ENCODE data around the gene DHX8. TPM values are rescaled to one million over a fixed set of nuclear protein-coding genes. Genes with fewer than 3 reads are reported as not detected.

DHX8 gene
- total and polyA plus RNA-seq, 12 donors: 15.2 to 43.6 (median 33.2) TPM

DNA sequence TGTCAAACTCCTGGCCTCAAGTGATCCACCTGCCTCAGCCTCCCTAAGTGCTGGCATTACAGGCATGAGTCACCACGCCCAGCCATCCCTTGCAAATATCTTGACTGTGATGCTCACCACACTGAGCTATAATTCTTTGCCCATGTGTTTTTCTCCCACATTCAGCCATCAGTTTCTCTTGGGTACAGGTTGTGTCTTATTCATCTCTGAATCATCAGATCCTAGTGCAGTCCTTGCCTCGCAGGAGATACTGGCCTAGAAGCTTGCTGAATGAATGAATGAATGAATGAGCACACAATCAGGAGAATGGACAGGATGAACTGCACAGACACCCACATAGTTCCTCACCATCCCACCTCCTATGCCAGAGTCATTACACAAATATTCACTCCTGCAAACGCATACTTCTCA lies 86.7 kb downstream of the DHX8 start:
- Histone ChIP-seq H3K9me3 (replicated peaks in 1 of 3) (no peaks in the 10 kb centered on the region), H3K36me3 (replicated peaks in 1 of 2) (no peaks in the 10 kb centered on the region), H3K27me3 (no peaks in the 10 kb centered on the region), H3K4me3 (no peak overlapping the region), H3K4me1 (replicated peaks in 1 of 2) (no peaks in the 10 kb centered on the region), H3K27ac (no peak overlapping the region)
- intact Hi-C loops (cut with DNase I): loop anchor here in 1 of 2 donors (5.0 kb wide), 1 partner anchor 192 kb away; no protein-coding TSS in a partner anchor
- DNase-seq: no peak
- WGBS, 4 donors: 80 to 86% (median 84%) methylated on average over 3 of the region's 3 CpGs
- TF ChIP-seq, protein P1, sequence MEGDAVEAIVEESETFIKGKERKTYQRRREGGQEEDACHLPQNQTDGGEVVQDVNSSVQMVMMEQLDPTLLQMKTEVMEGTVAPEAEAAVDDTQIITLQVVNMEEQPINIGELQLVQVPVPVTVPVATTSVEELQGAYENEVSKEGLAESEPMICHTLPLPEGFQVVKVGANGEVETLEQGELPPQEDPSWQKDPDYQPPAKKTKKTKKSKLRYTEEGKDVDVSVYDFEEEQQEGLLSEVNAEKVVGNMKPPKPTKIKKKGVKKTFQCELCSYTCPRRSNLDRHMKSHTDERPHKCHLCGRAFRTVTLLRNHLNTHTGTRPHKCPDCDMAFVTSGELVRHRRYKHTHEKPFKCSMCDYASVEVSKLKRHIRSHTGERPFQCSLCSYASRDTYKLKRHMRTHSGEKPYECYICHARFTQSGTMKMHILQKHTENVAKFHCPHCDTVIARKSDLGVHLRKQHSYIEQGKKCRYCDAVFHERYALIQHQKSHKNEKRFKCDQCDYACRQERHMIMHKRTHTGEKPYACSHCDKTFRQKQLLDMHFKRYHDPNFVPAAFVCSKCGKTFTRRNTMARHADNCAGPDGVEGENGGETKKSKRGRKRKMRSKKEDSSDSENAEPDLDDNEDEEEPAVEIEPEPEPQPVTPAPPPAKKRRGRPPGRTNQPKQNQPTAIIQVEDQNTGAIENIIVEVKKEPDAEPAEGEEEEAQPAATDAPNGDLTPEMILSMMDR (IDR thresholded peaks at IDR 0.05): no peak
- no peak for TF ChIP-seq POLR2A (IDR thresholded peaks at IDR 0.05)

DNA sequence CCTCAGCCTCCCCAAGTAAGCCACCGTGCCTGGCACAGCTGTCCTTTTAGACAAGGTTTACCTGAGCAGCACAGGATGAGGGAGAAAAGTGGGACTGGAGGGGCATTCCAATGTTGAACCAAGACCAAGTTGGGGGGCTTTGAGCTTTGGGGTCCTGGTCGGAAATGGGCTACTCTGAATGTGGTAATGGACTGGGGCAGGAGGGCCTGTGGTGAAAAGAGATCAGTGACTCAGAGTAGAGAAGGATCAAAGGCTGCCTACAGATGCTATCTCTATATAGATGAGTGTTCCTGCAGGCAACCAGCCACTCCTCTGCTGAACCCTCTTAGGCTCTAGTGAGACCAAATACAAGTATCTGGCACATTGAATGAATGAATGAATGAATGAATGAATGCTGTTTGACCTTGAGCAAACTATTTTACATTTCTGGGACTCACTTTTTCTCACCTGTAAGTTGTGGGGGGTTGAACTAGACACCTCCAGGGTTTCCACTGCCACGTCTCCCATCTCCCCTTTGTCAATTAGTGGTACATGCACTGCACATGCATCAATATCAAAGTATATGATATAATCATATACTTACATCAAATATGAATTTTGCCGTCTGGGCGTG lies 88.7 kb downstream of the DHX8 start:
- Histone ChIP-seq H3K9me3 (replicated peaks in 1 of 3) (no peaks in the 10 kb centered on the region), H3K27me3 (no peaks in the 10 kb centered on the region), H3K27ac (no peak overlapping the region), H3K36me3 (replicated peaks in 1 of 2) (no peaks in the 10 kb centered on the region), H3K4me1 (replicated peaks in 1 of 2) (no peaks in the 10 kb centered on the region), H3K4me3 (no peak overlapping the region)
- no peak for TF ChIP-seq POLR2A (IDR thresholded peaks at IDR 0.05)
- TF ChIP-seq, protein P1 (IDR thresholded peaks at IDR 0.05): no peak
- no peak for DNase-seq
- 73 to 82% (median 79%) methylated on average over 4 to 5 of the region's 5 CpGs for WGBS, 4 donors
- intact Hi-C loops (cut with DNase I): loop anchor here in 1 of 2 donors (5.0 kb wide), 1 partner anchor 190 kb away; no protein-coding TSS in a partner anchor

DNA sequence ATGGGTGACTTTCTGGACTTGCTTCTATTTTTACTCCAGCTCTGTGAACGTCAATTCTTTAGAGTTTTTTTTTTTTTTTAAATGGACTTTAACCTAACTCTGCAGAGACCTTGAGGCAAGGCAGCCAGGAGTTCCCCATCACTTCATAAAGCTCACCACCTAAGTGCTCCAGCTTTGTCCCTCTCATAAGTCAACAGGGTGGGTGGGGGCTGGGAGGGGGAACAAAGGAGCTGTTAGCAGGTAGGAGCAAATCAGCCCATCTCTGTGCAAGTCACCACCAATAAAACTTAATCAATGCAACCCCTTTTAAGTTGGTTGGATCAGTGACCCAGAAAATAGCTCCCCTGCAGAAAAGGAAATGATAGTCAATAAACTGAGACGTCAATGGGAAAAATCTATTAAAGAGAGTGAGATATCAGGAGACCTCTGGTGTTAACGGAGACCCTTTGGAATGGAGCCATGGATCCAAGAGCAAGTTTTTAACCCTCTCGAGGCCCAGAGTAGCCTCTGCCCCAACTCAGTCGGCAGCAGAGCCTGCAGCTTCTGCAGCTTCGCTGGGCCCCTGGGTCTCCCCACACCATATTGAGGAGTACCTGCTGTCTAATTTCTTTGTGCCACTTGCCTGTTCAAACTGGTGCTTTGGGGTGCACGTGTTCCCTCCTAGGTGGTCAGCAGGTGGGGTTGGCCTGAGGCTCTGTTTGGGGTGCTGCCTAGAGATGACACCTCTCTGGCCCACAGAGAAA lies 90.0 kb downstream of the DHX8 start:
- TF ChIP-seq, protein P1 (IDR thresholded peaks at IDR 0.05): no peak
- no peak for TF ChIP-seq POLR2A (IDR thresholded peaks at IDR 0.05)
- no peaks in the 10 kb centered on the region for H3K27me3 ChIP-seq
- no peak overlapping the region for H3K4me3 ChIP-seq
- no peaks in the 10 kb centered on the region for H3K4me1 ChIP-seq (replicated peaks in 1 of 2)
- no peaks in the 10 kb centered on the region for H3K9me3 ChIP-seq (replicated peaks in 1 of 3)
- H3K27ac ChIP-seq: no peak overlapping the region
- 40 to 54% (median 52%) methylated on average over 6 to 7 of the region's 7 CpGs for WGBS, 4 donors
- DNase-seq: no peak
- H3K36me3 ChIP-seq (replicated peaks in 1 of 2): no peaks in the 10 kb centered on the region
- intact Hi-C loops (cut with DNase I): loop anchor here in 1 of 2 donors (5.0 kb wide), 1 partner anchor 189 kb away; no protein-coding TSS in a partner anchor

DNA sequence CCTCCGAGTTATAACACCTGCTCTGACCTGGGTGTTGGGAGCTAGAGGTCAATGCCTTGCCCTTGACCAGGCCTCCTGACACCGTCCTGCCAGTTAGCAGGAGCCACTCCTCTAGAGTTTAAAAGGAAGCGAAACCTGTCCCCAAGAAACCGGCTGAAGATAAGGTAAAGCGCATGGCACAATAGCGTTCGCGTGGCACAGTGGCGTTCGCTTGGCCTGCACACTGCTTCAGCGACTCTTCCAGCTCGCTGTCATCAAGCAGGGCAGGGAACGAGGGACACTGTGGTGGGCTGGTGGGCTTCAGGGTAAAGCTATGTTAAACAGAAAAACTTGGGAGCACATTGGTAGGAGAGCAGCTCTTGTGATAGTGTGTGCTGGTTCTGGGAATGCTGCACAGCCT lies 90.6 kb downstream of the DHX8 start:
- no peak for DNase-seq
- Histone ChIP-seq H3K4me1 (replicated peaks in 1 of 2) (no peaks in the 10 kb centered on the region), H3K36me3 (replicated peaks in 1 of 2) (no peaks in the 10 kb centered on the region), H3K4me3 (no peak overlapping the region), H3K27me3 (no peaks in the 10 kb centered on the region), H3K9me3 (replicated peaks in 1 of 3) (no peaks in the 10 kb centered on the region), H3K27ac (no peak overlapping the region)
- 74 to 79% (median 78%) methylated on average over 11 to 13 of the region's 13 CpGs for WGBS, 4 donors
- intact Hi-C loops (cut with DNase I): loop anchor here in 1 of 2 donors (5.0 kb wide), 1 partner anchor 188 kb away; no protein-coding TSS in a partner anchor
- TF ChIP-seq, protein P1 (IDR thresholded peaks at IDR 0.05): no peak
